OCI-LY1 (cell line): ENCODE data around the gene TMEM11.

Source experiments
- H2AFZ ChIP-seq: fragments of 200-600 bp; sonication (generic), shearing (Covaris generic); 2 replicates; pipeline ENCODE4 v1.6.0; 2014; ENCODE audit warnings: antibody characterized with exemption, mild to moderate bottlenecking, low read length
- H3F3A ChIP-seq: fragments of 200-600 bp; sonication (generic), shearing (Covaris generic); 2 replicates; pipeline ENCODE4 v1.6.0; 2014; ENCODE audit warnings: mild to moderate bottlenecking, antibody characterized with exemption, low read length, moderate library complexity; ENCODE audit not compliant: insufficient read depth
- H3K27ac ChIP-seq: fragments of 200-600 bp; sonication (generic); 2 replicates; pipeline ENCODE4 v1.5.1; 2014; ENCODE audit warnings: low read length, mixed run types, mild to moderate bottlenecking, low read depth; ENCODE audit not compliant: poor library complexity, severe bottlenecking
- H3K27me3 ChIP-seq: fragments of 200-600 bp; sonication (generic); 2 replicates; pipeline ENCODE4 v1.6.0; 2014; ENCODE audit warnings: antibody characterized with exemption, mild to moderate bottlenecking, low read length, moderate library complexity; ENCODE audit not compliant: insufficient read depth
- H3K36me3 ChIP-seq: fragments of 200-600 bp; sonication (generic); 2 replicates; pipeline ENCODE4 v1.6.1; 2014; ENCODE audit warnings: mild to moderate bottlenecking, antibody characterized with exemption, low read length, moderate library complexity, mixed read lengths; ENCODE audit not compliant: insufficient read depth
- H3K4me1 ChIP-seq: fragments of 200-600 bp; sonication (generic); 2 replicates; pipeline ENCODE4 v1.5.1; 2014; ENCODE audit warnings: mild to moderate bottlenecking, low read length, moderate library complexity; ENCODE audit not compliant: insufficient read depth, severe bottlenecking
- H3K4me2 ChIP-seq: fragments of 200-600 bp; sonication (generic), shearing (Covaris generic); 2 replicates; pipeline ENCODE4 v1.6.1; 2014; ENCODE audit warnings: low read length
- H3K4me3 ChIP-seq: fragments of 200-600 bp; sonication (generic); 2 replicates; pipeline ENCODE4 v1.5.1; 2014; ENCODE audit warnings: low read length, low read depth, mild to moderate bottlenecking, mixed read lengths; ENCODE audit not compliant: poor library complexity, severe bottlenecking
- H3K79me2 ChIP-seq: fragments of 200-600 bp; shearing (Covaris generic); 2 replicates; pipeline ENCODE4 v1.6.1; 2016; ENCODE audit warnings: mixed run types, low read length, mixed read lengths; ENCODE audit not compliant: insufficient read depth
- H3K9ac ChIP-seq: fragments of 200-600 bp; sonication (generic), shearing (Covaris generic); 2 replicates; pipeline ENCODE4 v1.6.1; 2014; ENCODE audit warnings: mild to moderate bottlenecking, low read length, mixed read lengths
- H3K9me2 ChIP-seq: fragments of 200-600 bp; sonication (generic), shearing (Covaris generic); 2 replicates; pipeline ENCODE4 v1.6.1; 2014; ENCODE audit warnings: low read depth, mild to moderate bottlenecking, low read length, mixed read lengths
- H3K9me3 ChIP-seq: fragments of 200-600 bp; shearing (Covaris generic); 2 replicates; pipeline ENCODE4 v1.6.1; 2014; ENCODE audit warnings: low read length, mixed read lengths
- H4K20me1 ChIP-seq: fragments of 200-600 bp; sonication (generic), shearing (Covaris generic); 2 replicates; pipeline ENCODE4 v1.6.0; 2016; ENCODE audit warnings: mild to moderate bottlenecking, low read length; ENCODE audit not compliant: insufficient read depth
- EZH2 ChIP-seq: fragments of 200-600 bp; sonication (generic), shearing (Covaris generic); IDR thresholded peaks from 2 replicates; pipeline ENCODE4 v1.8.0; 2017; ENCODE audit warnings: borderline replicate concordance, mixed run types, mild to moderate bottlenecking, antibody characterized with exemption, low read length, moderate library complexity, mixed read lengths
- TF ChIP-seq, protein P1 (sequence below): fragments of 200-600 bp; sonication (generic), shearing (Covaris generic); IDR thresholded peaks from 2 replicates; pipeline ENCODE4 v1.5.1; 2017; ENCODE audit warnings: mild to moderate bottlenecking, antibody characterized with exemption, low read length, moderate library complexity, mixed read lengths

Gene TMEM11

GRCh38 chr17:21162394-21162775, 51.6 kb downstream of the TMEM11 start:
- Histone ChIP-seq H3K27ac (no peak overlapping the region), H2AFZ (no peak overlapping the region), H3K9ac (no peak overlapping the region), H3K27me3 (no peaks in the 10 kb centered on the region), H3K4me3 (no peak overlapping the region), H3K9me2 (no peaks in the 10 kb centered on the region), H3F3A (no peaks in the 10 kb centered on the region), H3K36me3 (no peaks in the 10 kb centered on the region), H4K20me1 (no peaks in the 10 kb centered on the region), H3K79me2 (no peaks in the 10 kb centered on the region), H3K9me3 (no peaks in the 10 kb centered on the region), H3K4me1 (no peaks in the 10 kb centered on the region), H3K4me2 (no peak overlapping the region)
- no peak for TF ChIP-seq EZH2
- TF ChIP-seq, protein P1, sequence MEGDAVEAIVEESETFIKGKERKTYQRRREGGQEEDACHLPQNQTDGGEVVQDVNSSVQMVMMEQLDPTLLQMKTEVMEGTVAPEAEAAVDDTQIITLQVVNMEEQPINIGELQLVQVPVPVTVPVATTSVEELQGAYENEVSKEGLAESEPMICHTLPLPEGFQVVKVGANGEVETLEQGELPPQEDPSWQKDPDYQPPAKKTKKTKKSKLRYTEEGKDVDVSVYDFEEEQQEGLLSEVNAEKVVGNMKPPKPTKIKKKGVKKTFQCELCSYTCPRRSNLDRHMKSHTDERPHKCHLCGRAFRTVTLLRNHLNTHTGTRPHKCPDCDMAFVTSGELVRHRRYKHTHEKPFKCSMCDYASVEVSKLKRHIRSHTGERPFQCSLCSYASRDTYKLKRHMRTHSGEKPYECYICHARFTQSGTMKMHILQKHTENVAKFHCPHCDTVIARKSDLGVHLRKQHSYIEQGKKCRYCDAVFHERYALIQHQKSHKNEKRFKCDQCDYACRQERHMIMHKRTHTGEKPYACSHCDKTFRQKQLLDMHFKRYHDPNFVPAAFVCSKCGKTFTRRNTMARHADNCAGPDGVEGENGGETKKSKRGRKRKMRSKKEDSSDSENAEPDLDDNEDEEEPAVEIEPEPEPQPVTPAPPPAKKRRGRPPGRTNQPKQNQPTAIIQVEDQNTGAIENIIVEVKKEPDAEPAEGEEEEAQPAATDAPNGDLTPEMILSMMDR: no peak

- Histone ChIP-seq H3K9ac (no peak overlapping the region), H3K4me1 (no peaks in the 10 kb centered on the region), H3K4me2 (no peak overlapping the region), H3K36me3 (no peaks in the 10 kb centered on the region), H3F3A (no peaks in the 10 kb centered on the region), H4K20me1 (no peaks in the 10 kb centered on the region), H3K4me3 (no peak overlapping the region), H3K27me3 (no peaks in the 10 kb centered on the region), H2AFZ (no peak overlapping the region), H3K9me2 (no peaks in the 10 kb centered on the region), H3K9me3 (no peaks in the 10 kb centered on the region), H3K27ac (no peak overlapping the region), H3K79me2 (no peaks in the 10 kb centered on the region)
- TF ChIP-seq, protein P1: no peak
- no peak for TF ChIP-seq EZH2
These were observed 52.2 kb downstream of the TMEM11 start for GRCh38 chr17:21161498-21162393.

DNA sequence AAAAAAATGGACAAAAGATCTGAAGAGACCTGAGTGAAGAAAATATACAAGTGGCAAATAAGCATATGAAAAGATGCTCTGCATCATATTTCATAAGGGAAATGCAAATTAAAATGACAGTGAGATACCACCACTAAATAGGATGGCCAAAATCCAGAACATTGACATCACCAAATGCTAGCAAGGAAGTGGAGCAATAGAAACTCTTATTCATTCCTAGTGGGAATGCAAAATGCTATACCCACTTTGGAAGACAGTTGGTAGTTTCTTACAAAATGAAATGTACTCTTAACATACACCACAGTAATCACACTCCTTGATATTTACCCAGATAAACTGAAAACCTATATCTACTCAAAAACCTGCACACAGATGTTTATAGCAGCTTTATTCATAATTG, 53.6 kb downstream of the TMEM11 start:
- H3K9me2 ChIP-seq: no peaks in the 10 kb centered on the region
- no peak overlapping the region for H3K4me3 ChIP-seq
- no peak overlapping the region for H2AFZ ChIP-seq
- H4K20me1 ChIP-seq: no peaks in the 10 kb centered on the region
- no peaks in the 10 kb centered on the region for H3K27me3 ChIP-seq
- no peak overlapping the region for H3K27ac ChIP-seq
- no peaks in the 10 kb centered on the region for H3K36me3 ChIP-seq
- no peaks in the 10 kb centered on the region for H3K79me2 ChIP-seq
- H3K9me3 ChIP-seq: 0 out of 2 replicates have a peak, but pooled peaks cover under 1% of the 10 kb centered on the region
- H3K4me1 ChIP-seq: no peaks in the 10 kb centered on the region
- H3K9ac ChIP-seq: no peak overlapping the region
- TF ChIP-seq, protein P1: no peak
- TF ChIP-seq EZH2: no peak
- H3F3A ChIP-seq: no peaks in the 10 kb centered on the region
- H3K4me2 ChIP-seq: no peak overlapping the region
